GM18873 (cell line): ENCODE results near the gene PARD3.
"Not testable (repeated sequence)": the region's sequence is repeated elsewhere in the genome, so short reads cannot be mapped to it uniquely, and the experiment has no call there.

Experiments
- ATAC-seq: cut with Tn5 transposase; IDR thresholded peaks from one replicate; pipeline ENCODE4 v1.9.1; 2021; ENCODE audit warnings: mild to moderate bottlenecking, moderate library complexity, moderate number of reproducible peaks; ENCODE audit not compliant: unreplicated experiment, low FRiP score

The PARD3 gene

DNA sequence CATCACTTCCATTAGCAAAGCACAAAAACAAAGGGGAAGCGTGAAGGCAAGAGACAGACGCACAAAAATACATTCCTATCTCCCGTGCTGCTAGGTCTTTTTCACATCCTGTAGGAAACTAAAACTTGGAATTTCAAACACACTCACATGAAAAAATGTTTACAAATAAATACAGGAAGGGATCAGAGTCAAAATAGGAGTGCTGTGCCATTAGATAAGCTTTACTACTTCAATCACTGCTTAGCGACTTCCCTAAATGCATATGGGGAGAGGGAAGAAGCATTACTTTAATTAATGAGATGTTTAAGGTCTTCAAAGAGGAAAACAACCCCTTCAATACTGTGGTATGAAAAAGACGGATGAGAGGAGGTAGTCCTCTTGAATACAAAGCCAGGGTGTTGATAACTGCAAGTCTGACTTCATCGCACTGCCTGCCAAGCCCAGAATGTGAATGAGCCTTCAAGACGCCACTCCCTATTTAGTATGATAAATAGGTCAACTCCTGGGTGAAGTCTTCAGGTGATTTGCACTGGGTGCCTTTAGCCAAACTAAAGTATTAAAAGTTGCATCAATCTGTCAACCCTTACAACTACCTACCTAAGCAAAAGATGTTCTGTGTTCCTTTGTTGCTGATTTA lies 13.9 kb downstream of the PARD3 start:
- ATAC-seq: no peak

DNA sequence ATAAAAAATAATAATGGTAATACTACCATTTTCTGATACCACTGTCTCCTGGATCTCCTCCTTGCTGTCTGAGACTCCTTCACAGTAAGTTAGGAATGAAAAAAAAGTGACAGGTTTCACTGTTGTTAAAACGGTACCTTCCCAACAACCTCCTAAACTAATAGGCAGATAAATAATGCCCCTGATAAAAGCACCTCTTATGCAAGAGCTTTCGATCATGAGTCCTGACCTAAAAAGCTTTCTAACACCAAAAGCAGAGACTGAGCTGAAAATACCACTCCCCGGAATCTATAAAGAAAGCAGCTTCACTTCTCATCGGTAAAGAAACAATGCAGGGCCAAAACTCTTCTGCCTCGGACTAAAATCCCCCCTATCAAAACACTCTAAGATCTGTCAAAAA lies 14.5 kb downstream of the PARD3 start:
- no peak for ATAC-seq

DNA sequence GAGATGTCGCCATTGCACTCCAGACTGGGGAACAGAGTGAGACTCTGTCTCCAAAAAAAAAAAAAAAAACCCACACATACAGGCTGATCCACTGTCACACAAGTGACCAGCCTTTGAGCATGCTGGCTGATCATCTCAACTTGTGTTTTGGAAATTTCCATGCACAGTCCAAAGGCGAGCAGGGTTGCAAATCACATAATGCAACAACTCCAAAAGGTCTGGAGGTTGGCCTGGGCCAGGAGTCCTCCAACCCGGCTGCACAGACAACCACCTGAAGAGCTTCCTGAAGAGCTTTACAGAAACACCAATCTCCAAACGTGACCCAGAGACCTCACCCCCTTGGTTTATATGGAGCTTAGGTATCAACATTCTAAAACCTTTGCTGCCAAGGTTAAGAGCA lies 16.4 kb downstream of the PARD3 start:
- ATAC-seq: no peak

DNA sequence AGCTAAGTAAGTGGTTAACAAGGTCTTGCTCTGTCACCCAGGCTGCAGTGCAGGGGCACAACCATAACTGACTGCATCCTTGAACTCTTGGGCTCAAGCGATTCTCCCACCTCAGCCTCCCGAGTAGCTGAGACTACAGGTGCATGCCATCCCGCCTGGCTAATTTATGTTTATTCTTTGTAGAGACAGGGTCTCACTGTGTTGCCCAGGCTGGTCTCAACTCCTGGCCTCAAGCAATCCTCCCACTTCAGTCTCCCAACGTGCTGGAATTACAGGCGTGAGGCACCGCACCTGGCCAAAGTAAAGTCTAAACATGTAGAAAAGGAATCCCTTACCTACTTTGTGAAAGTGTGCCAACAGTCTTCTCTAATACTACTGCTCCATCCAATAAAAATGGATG lies 17.9 kb downstream of the PARD3 start:
- no peak for ATAC-seq

DNA sequence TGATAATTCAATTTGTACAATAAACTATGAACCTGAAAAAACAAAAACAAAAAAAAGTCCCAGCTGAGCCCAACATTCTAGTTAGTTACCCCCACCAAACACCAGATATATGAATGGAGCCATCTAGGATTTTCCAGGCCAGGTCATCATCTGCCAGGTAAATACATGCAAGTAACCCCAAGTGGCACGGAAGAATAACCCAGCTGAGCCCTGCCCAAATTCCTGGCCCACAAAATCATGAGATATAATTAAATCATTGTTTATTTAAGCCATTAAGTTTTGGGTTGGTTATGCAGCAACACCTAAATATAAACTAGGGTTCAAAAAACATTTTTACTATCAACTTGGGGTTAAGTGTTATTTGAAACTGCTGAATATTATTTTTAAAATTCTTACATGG lies 19.0 kb downstream of the PARD3 start:
- ATAC-seq: no peak

DNA sequence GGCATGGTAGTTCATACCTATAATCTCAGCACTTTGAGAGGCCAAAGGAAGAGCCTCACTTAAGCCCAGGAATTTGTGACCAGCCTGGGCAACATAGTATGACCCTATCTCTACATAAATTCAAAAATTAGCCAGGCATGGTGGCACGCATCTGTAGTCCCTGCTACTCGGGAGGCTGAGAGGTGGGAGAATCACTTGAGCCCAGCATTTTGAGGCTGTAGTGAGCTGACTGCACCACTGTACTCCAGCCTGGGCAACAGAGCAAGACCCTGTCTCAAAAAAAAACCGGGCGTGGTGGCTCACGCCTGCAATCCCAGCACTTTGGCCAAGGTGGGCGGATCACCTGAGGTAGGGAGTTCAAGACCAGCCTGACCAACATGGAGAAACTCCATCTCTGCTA lies 19.8 kb downstream of the PARD3 start:
- ATAC-seq: no peak

DNA sequence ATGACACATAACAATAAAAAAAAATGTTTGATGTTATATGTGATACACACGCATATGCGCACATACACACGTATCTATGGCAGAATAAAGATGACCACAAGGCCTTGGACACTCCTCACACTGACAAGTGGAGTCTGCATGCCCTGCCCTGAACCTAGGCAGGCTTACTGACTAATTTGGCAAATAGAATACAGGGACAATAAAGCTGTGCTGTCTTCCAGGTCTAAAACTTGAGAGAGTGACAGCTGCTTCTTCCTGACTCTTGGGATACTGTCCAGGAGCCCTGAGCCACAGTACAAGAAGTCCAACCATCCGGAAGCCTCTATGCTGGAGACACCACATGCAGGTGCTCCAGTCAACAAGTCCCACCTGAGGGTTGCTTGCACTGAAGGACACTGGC lies 20.3 kb downstream of the PARD3 start:
- no peak for ATAC-seq

DNA sequence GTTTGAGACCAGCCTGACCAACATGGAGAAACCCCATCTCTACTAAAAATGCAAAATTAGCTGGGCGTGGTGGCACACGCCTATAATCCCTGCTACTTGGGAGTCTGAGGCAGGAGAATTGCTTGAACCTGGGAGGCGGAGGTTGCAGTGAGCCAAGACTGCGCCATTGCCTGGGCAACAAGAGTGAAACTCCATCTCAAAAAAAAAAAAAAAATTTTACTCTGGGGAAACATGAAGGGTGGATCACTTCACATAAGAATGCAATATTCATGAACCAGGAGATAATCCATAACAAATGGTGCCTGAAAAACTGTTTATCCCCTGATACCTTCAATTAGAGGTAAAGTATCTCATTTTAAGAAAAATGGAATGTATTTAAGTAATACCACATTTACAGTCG lies 21.5 kb downstream of the PARD3 start:
- not testable (repeated sequence) for ATAC-seq

DNA sequence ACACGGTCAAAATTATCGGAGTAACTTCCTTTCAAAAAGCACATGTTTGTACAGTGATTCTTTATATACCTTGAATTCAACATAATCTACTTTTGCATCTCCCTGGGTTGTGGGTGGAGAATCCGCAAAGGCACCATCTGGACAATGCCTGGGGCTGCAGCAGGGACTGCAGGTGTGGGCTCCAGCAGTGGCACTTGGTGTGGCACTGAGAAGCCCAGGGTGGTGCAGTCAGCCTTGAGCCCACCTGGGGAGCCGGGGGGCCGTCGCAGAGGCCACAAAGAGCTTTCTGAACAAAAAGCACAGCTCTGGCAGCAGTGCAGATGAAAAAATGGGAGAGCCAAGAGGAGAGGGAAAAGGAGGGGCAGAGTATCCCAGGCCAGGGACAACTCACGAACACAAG lies 22.2 kb downstream of the PARD3 start:
- no peak for ATAC-seq

DNA sequence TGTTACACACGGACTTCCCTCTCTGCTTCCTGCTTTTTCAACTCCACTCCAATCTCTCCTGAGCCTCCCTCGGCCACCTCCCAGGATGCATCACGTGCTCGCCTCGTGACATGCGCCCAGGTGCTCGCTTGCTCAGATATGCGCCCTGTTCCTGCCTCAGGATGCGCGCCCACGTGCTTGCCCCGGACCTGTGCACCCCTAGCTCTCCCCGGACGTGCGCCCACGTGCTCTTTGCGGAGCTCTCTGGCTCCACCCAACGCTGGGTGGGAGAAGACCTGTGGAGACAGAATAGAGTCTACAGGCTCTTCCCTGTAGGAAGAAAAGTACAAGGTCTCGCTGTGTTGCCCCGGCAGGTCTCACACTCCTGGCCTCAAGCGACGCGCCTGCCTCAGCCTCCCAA lies 23.1 kb downstream of the PARD3 start:
- no peak for ATAC-seq

DNA sequence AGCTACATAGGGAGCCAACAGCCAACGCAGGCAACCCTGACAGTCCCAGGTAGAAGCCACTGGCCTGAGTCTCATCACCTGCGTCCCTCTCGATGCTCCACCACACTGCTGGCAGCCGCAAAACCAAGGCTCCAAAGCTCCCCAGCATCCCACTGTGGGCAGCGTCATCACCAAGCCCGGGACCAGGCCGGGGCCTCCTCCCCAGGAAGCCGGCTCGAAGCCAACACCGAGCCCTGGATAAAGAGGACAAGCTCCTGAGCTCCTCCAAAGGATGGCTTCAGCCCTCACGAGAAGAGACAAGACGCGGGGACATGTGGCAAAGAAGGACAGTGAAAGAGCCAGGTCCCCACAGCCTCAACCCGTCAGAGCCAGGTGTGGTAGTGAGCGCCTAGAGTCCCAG lies 23.9 kb downstream of the PARD3 start:
- ATAC-seq: no peak

DNA sequence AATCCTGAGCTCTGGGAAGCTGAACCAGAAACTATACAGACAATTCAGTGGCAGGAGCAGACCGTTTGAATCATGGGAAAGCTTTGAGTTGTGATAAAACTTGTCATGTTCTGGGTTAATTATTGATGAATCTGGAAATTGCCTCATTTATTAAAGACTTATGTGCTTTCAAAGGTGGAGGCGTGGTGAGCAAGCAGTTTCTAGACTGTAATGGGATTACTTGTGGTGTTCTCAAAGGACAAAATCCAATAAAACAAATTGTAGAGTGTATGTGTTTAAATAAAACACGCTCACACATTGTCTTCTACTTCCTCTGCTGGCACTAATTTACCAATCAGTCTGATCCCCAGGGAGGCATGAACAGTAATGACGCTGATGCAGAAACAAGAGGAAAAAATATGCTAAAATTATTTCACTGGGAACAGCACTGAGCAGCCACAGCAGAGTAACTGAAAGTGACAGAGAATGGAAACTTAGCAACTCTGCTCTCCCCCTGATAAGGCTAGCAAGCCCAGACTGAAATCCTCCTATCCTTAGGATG lies 25.1 kb downstream of the PARD3 start:
- no peak for ATAC-seq

DNA sequence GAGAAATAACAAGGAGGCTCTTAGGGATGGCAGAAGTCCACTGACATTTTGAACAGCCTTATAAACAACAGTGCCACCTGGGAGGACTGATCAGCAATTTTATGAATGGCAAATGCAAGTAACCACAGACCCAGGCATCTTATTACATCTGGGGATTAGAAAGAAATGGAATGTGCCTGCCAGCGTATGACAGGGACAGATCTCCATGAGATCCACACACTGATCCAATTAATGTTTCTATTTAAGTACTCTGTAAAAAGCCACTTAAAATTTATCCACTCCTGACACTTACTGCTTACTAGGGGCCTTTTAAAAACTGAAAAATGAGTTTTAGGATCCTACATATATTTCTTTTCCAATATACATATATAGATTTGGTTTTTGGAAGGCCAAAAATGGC lies 28.6 kb downstream of the PARD3 start:
- ATAC-seq: no peak

DNA sequence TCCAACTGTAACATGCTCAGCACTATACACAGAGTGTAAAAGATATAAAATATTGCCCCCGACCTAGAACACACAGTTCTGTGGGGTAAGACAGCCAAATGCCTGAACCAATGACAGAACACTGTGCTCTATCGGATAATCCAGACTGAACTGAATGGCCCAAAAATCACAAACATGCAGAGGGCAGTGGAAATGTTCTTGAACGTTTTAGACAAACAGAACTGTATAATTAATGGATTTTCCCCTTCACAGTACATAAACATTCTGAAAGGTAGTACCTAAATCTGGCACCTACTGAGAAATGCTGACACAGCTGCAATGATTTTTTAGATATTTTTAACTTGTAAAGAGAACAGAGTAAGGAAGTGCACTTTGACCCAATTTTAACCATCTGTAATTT lies 33.4 kb downstream of the PARD3 start:
- ATAC-seq: no peak

DNA sequence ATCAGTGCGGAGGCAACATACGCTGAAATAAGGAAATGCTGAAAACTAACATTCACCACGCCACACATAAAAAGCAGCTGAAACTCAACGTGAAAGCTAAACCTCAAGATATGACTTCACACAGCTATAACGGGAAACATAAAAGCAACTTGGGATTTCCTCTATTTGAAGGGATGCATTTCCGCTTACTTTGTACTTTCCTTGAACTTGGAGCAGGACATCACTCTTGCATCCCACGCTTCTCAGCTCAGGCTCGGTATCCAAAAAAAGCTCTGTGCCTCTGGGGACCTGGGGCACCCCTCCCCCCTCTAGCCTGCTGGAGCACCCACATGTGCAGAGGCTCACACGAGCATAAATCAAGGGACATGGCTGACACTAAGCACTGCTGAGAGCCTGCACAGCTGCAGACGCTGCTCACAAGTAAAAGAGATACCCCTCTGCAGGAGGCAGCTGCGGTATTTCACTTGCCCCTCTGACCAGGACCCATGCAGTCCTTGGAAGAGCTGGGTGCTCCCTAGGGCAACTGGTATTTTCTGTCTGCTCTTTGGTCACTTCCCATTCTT lies 34.2 kb downstream of the PARD3 start:
- peak; percentile 86 for ATAC-seq

DNA sequence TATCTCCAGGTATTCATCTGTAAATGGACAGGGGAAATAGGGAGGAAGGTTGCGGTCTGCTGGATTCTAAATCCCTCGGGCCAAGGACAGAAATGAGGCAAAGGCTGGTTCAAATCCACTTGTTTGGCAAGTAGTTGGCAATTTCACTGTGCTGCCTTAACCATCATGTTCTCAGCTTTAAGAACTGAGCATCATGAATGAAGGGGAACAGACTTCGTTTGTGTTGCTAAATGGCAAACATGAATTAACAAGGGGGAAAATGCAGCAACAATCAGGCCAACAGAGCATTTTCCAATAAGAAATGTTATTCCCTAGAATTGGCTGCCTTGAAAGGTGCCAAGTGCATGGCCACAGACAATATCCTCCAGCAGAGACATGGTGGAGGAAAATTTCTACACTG lies 36.9 kb downstream of the PARD3 start:
- no peak for ATAC-seq

DNA sequence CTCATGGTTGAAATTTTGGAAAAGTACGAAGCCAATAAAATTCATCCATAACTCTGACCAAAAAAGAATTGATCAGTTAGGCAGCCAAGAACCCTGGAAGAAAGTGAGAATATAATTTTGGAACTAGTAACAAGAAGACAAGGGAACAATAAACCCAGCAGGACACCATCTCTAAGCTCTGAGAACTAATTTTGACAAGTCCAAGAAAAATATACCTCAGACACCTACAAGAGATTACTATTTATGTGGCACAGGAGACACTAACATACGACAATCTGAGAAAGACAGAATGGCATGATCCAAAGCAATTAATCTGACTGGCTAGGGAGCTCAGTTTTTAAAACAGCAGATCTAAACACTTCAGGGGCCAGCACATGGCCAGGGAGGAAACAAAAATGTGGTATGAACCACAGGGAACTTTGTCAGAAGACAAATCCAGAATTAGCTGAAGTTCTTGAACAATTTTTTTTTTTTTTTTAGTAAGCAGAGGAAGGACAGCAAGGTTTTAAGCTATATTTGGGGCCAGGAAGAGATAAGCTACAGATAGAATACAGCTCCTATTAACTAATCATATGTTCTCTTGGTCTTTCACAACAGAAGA lies 38.9 kb downstream of the PARD3 start:
- ATAC-seq: no peak

DNA sequence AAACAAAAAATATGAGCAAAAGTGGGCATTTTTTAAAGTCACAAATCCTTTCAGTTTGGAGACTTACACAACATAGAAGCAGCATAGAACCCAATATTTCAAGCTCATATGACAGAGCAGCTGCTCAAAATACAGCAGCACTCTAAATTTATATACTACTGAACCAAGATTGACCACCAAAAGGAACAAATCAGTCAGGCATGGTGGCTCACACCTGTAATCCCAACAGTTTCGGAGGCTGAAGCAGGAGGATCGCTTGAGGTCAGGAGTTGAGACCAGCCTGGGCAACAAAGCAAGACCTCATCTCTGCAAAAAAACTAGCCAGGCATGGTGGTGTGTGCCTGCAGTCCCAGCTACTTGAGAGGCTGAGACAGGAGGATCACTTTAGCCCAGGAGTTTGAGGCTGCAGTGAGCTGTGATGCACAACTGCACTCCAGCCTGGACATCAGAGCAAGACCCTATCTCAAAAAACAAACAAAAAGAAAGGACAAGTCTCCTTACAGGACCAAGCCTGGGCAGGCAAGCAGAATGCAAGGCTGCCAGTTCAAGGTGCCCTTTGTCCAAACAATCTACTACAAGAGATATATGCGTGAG lies 40.0 kb downstream of the PARD3 start:
- ATAC-seq: no peak

DNA sequence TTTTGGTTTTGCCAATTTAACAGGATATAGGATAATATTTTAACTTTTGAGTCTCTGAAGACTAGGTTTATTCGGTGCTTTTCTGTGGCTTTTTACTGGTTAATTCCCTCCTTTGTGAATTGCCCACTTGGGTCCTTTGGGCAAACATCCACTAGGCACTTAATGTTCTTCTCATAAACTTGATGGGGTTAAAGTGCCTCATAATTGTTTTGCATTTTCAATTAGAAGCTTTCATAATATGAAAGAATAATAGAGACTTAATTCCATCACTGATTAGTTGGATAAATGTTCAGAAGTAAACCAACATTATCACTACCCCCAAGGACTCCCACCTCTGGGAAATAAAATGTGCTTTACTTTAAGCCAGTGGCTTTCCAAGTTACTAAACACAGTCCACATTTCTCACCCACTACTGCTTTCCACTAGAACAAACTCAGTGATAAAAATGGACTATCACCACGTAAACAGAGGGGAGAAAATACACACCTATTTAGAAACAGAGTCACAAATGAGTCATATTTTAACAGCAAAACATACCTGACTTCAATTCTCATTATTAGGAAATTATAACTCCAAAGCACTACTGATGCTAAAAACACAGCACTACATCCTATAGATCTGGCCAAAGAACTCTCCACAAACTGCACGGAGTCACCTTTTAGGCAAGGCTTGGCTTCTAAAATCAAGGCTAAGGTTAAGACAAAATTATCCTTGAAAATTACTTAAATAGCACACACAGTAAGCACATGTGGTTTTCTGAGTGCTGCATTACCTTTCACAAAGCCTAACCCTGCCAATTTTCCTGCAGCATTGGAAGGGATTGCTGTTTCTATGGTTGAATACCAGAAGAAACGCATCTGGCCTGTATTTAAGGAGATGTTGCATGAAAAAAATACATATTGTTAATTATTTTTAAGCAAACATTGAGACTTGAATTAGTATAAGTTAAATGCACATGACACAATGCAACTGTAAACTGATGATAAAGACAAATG lies 41.2 kb downstream of the PARD3 start:
- no peak for ATAC-seq

DNA sequence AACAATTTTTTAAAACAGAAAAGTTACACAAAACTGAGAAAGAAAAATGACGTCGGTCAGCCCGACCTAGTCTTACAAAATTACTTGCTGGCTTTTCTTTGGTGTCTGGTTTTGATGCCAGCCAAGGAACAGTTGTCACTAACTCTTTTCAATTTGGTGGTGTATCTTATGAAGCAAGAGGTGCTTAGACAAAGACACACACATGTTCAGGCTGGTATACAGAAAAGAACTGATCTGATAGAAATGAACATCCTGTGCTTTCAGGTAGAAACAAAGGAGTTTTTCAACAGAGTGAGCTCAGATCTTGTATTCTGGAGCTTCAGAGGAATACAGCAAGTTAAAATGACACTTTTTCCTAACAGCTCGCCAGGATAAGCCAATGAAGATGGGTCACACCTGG lies 43.6 kb downstream of the PARD3 start:
- no peak for ATAC-seq

DNA sequence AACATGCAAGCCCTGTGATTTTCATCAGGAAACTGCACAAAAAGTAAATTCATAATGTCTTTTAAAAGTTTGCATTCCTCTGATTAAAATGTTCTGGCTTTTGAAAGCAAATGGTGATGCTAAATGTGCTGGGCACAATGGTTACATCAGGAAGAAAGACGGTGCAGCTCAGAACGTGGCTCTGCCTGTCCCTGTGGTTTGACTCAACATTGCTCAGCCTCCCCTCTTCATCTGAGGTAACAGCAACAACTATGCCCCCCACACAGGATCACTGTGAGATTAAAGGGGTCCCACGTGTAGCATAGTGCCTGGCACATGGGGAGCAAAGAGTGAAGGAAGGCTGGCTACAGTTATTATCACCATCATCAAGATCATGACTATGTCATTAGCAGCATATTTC lies 44.0 kb downstream of the PARD3 start:
- ATAC-seq: no peak
